Measurements from ENCODE around the gene NCR3LG1. TPM values are rescaled to one million over a fixed set of nuclear protein-coding genes. Genes with fewer than 3 reads are reported as not detected.

Gene NCR3LG1
- total RNA-seq, 4 donors from 2014 or later: 5.2 to 11.7 (median 9.4) TPM

- H3K36me3 ChIP-seq: no peaks in the 10 kb centered on the region
- intact Hi-C loops (cut with DNase I; ENCODE audit: low total_unique reads): no loop called here
- DNase-seq: no peak
- in situ Hi-C loops (cut with MboI; ENCODE audit: low pct_ligation_motif_present in 1 of 4, low pct_unique_long_range_greater_than_20kb in 1 of 4, low sequenced_read_pairs in 3 of 4): no loop called here
- no peaks in the 10 kb centered on the region for H3K9me3 ChIP-seq
- no peaks in the 10 kb centered on the region for H3K27me3 ChIP-seq
- no peaks in the 10 kb centered on the region for H3K4me1 ChIP-seq
- 87% methylated on average over 20 of the region's 20 CpGs; no CpG with 5 or more reads in 1 of the 2 donors for WGBS, 2 donors (ENCODE audit: low coverage in 1 of 2)
- H3K4me3 ChIP-seq: no peak overlapping the region
- no peak overlapping the region for H3K27ac ChIP-seq
- TF ChIP-seq POLR2A (IDR thresholded peaks at IDR 0.05) (no peak), CTCF (IDR thresholded peaks at IDR 0.05) (no peak), POLR2AphosphoS5 (IDR thresholded peaks at IDR 0.05) (no peak), EP300 (IDR thresholded peaks at IDR 0.05; ENCODE audit: low read depth) (no peak)
These were observed 44.0 kb downstream of the NCR3LG1 start for GRCh38 chr11:17395554-17395961.

- H3K27ac ChIP-seq: no peak overlapping the region
- no peaks in the 10 kb centered on the region for H3K4me1 ChIP-seq
- TF ChIP-seq CTCF (IDR thresholded peaks at IDR 0.05) (no peak), EP300 (IDR thresholded peaks at IDR 0.05; ENCODE audit: low read depth) (no peak), POLR2A (IDR thresholded peaks at IDR 0.05) (no peak), POLR2AphosphoS5 (IDR thresholded peaks at IDR 0.05) (no peak)
- H3K4me3 ChIP-seq: no peak overlapping the region
- no peaks in the 10 kb centered on the region for H3K9me3 ChIP-seq
- H3K36me3 ChIP-seq: no peaks in the 10 kb centered on the region
- no peak for DNase-seq
- H3K27me3 ChIP-seq: no peaks in the 10 kb centered on the region
- intact Hi-C loops (cut with DNase I; ENCODE audit: low total_unique reads): no loop called here
- in situ Hi-C loops (cut with MboI; ENCODE audit: low pct_ligation_motif_present in 1 of 4, low pct_unique_long_range_greater_than_20kb in 1 of 4, low sequenced_read_pairs in 3 of 4): no loop called here
- 84% methylated on average over 6 of the region's 6 CpGs; no CpG with 5 or more reads in 1 of the 2 donors for WGBS, 2 donors (ENCODE audit: low coverage in 1 of 2)
These were observed 44.4 kb downstream of the NCR3LG1 start for GRCh38 chr11:17395978-17396377.

GRCh38 chr11:17396598-17397310 is 45.2 kb downstream of the NCR3LG1 start:
- Histone ChIP-seq H3K27me3 (no peaks in the 10 kb centered on the region), H3K4me3 (no peak overlapping the region), H3K4me1 (no peaks in the 10 kb centered on the region), H3K27ac (no peak overlapping the region), H3K36me3 (no peaks in the 10 kb centered on the region), H3K9me3 (no peaks in the 10 kb centered on the region)
- no peak for DNase-seq
- intact Hi-C loops (cut with DNase I; ENCODE audit: low total_unique reads): no loop called here
- 88% methylated on average over 21 of the region's 22 CpGs; no CpG with 5 or more reads in 1 of the 2 donors for WGBS, 2 donors (ENCODE audit: low coverage in 1 of 2)
- in situ Hi-C loops (cut with MboI; ENCODE audit: low pct_ligation_motif_present in 1 of 4, low pct_unique_long_range_greater_than_20kb in 1 of 4, low sequenced_read_pairs in 3 of 4): no loop called here
- no peak for TF ChIP-seq POLR2A (IDR thresholded peaks at IDR 0.05)
- TF ChIP-seq POLR2AphosphoS5 (IDR thresholded peaks at IDR 0.05): no peak
- TF ChIP-seq CTCF (IDR thresholded peaks at IDR 0.05): no peak
- TF ChIP-seq EP300 (IDR thresholded peaks at IDR 0.05; ENCODE audit: low read depth): no peak

GRCh38 chr11:17397311-17398002 is 45.9 kb downstream of the NCR3LG1 start:
- H3K4me1 ChIP-seq: no peaks in the 10 kb centered on the region
- TF ChIP-seq CTCF (IDR thresholded peaks at IDR 0.05) (no peak), EP300 (IDR thresholded peaks at IDR 0.05; ENCODE audit: low read depth) (no peak), POLR2AphosphoS5 (IDR thresholded peaks at IDR 0.05) (no peak), POLR2A (IDR thresholded peaks at IDR 0.05) (no peak)
- no peaks in the 10 kb centered on the region for H3K27me3 ChIP-seq
- 94 to 100% methylated on average over 1 to 12 of the region's 14 CpGs for WGBS, 2 donors (ENCODE audit: low coverage in 1 of 2)
- no peaks in the 10 kb centered on the region for H3K9me3 ChIP-seq
- H3K36me3 ChIP-seq: no peaks in the 10 kb centered on the region
- no peak for DNase-seq
- intact Hi-C loops (cut with DNase I; ENCODE audit: low total_unique reads): no loop called here
- no peak overlapping the region for H3K27ac ChIP-seq
- no peak overlapping the region for H3K4me3 ChIP-seq
- in situ Hi-C loops (cut with MboI; ENCODE audit: low pct_ligation_motif_present in 1 of 4, low pct_unique_long_range_greater_than_20kb in 1 of 4, low sequenced_read_pairs in 3 of 4): no loop called here
